ENCODE data around the gene EHMT1.

DNA sequence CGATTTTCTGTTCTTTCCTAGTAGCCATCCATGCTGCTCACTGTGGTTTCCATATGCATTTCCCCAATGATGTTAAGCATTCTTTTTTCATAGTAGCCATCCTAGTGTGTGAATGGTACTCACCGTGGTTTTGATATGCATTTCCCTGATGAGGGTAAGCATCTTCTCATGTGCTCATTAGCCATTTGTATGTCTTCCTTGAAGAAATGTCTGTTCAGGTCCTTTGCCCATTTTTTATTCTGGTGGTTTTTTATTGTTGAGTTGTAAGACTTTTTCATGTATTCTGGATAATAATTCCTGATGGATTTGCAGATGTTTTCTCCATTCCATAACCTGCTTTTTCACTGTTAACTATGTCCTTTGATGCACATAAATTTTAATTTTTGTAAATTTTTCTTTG lies 108.0 kb downstream of the EHMT1 start:
- TF ChIP-seq EZH2phosphoT487 (IDR thresholded peaks at IDR 0.05; ENCODE audit: low read length): no peak
- TF ChIP-seq, protein P1, sequence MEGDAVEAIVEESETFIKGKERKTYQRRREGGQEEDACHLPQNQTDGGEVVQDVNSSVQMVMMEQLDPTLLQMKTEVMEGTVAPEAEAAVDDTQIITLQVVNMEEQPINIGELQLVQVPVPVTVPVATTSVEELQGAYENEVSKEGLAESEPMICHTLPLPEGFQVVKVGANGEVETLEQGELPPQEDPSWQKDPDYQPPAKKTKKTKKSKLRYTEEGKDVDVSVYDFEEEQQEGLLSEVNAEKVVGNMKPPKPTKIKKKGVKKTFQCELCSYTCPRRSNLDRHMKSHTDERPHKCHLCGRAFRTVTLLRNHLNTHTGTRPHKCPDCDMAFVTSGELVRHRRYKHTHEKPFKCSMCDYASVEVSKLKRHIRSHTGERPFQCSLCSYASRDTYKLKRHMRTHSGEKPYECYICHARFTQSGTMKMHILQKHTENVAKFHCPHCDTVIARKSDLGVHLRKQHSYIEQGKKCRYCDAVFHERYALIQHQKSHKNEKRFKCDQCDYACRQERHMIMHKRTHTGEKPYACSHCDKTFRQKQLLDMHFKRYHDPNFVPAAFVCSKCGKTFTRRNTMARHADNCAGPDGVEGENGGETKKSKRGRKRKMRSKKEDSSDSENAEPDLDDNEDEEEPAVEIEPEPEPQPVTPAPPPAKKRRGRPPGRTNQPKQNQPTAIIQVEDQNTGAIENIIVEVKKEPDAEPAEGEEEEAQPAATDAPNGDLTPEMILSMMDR (IDR thresholded peaks at IDR 0.05; ENCODE audit: low read length): no peak

Data from MM.1S (cell line).